SK-N-SH (cell line): ENCODE results near the gene FNDC3B. TPM values are rescaled to one million over a fixed set of nuclear protein-coding genes. Genes with fewer than 3 reads are reported as not detected.

Experiments
- CTCF ChIA-PET: fragments of 300-600, 350-600 bp; formaldehyde crosslinking; extraction: SDS; loops from one replicate; lab custom pipeline; 2021; lab: Yijun Ruan, JAX
- POLR2A ChIA-PET: fragments of 350-600 bp; sonication (Branson Sonifier 250); formaldehyde crosslinking; extraction: SDS; loops from one replicate; lab custom pipeline; 2020; ENCODE audit warnings: antibody characterized with exemption, inconsistent platforms; lab: Yijun Ruan, JAX
- DNase-seq: peaks from one replicate; pipeline ENCODE4 v3.0.0; 2012
- H2AFZ ChIP-seq: fragments of 200-600 bp; sonication (generic); 2 replicates; pipeline ENCODE4 v1.8.1; 2016; ENCODE audit warnings: antibody characterized with exemption, mild to moderate bottlenecking, low read depth
- H3F3A ChIP-seq: fragments of 200-600 bp; sonication (generic); replicated peaks from 2 replicates; pipeline ENCODE3; 2016; ENCODE audit warnings: antibody characterized with exemption, mild to moderate bottlenecking; ENCODE audit not compliant: insufficient read depth
- H3K27ac ChIP-seq, 2 experiments: fragments of 200-500 bp in 1 of 2; fragments of 200-600 bp in 1 of 2; sonication (Bioruptor generic) in 1 of 2; sonication (generic), shearing (Covaris generic) in 1 of 2; 2 replicates each; pipeline versions ENCODE4 v1.5.1 to v1.6.1; 2014 to 2016; ENCODE audit warnings: low read depth in 2 of 2, inconsistent platforms in 1 of 2, low read length in 1 of 2, mild to moderate bottlenecking in 1 of 2, mixed read lengths in 1 of 2
- H3K27me3 ChIP-seq: fragments of 200-600 bp; sonication (generic), shearing (Covaris generic); 2 replicates; pipeline ENCODE4 v1.6.1; 2016; ENCODE audit warnings: mixed run types; ENCODE audit not compliant: insufficient read depth
- H3K36me3 ChIP-seq, 2 experiments: fragments of 200-500 bp in 1 of 2; fragments of 200-600 bp in 1 of 2; sonication (Bioruptor generic) in 1 of 2; sonication (generic) in 1 of 2; replicated peaks in 1 of 2; 2 replicates each; pipeline versions ENCODE3 to v1.5.1; 2014 to 2016; ENCODE audit warnings: low read length in 1 of 2, mild to moderate bottlenecking in 1 of 2; ENCODE audit not compliant: insufficient read depth in 2 of 2, control insufficient read depth in 1 of 2
- H3K4me1 ChIP-seq, 2 experiments: fragments of 200-500 bp in 1 of 2; fragments of 200-600 bp in 1 of 2; sonication (Bioruptor generic) in 1 of 2; sonication (generic), shearing (Covaris generic) in 1 of 2; 2 replicates each; pipeline versions ENCODE4 v1.5.1 to v1.6.1; 2014 to 2016; ENCODE audit warnings: low read depth in 1 of 2, low read length in 1 of 2, mixed run types in 1 of 2; ENCODE audit not compliant: insufficient read depth in 2 of 2, control insufficient read depth in 1 of 2
- H3K4me2 ChIP-seq: fragments of 200-600 bp; sonication (generic), shearing (Covaris generic); 2 replicates; pipeline ENCODE4 v1.6.1; 2017; ENCODE audit warnings: mixed run types
- H3K4me3 ChIP-seq, 2 experiments: fragments of 200-500 bp in 1 of 2; fragments of 200-600 bp in 1 of 2; sonication (Bioruptor generic) in 1 of 2; sonication (generic), shearing (Covaris generic) in 1 of 2; 2 replicates each; pipeline versions ENCODE4 v1.5.1 to v1.8.1; 2014 to 2016; ENCODE audit warnings: low read depth in 2 of 2, inconsistent platforms in 1 of 2, low read length in 1 of 2, mild to moderate bottlenecking in 1 of 2, mixed read lengths in 1 of 2, moderate library complexity in 1 of 2
- H3K79me2 ChIP-seq: fragments of 200-600 bp; sonication (generic); 2 replicates; pipeline ENCODE4 v1.8.1; 2017; ENCODE audit warnings: mild to moderate bottlenecking; ENCODE audit not compliant: insufficient read depth
- H3K9ac ChIP-seq: fragments of 200-600 bp; sonication (generic); 2 replicates; pipeline ENCODE4 v1.6.1; 2017; ENCODE audit warnings: mixed run types
- H3K9me2 ChIP-seq: fragments of 200-600 bp; sonication (generic); 2 replicates; pipeline ENCODE4 v1.6.1; 2017; ENCODE audit warnings: mixed run types
- H3K9me3 ChIP-seq: fragments of 200-600 bp; sonication (generic); 2 replicates; pipeline ENCODE4 v1.6.1; 2017; ENCODE audit warnings: mixed run types, mild to moderate bottlenecking, moderate library complexity
- H4K20me1 ChIP-seq: fragments of 200-600 bp; sonication (generic); 2 replicates; pipeline ENCODE4 v1.6.1; 2017; ENCODE audit warnings: mild to moderate bottlenecking, mixed run types; ENCODE audit not compliant: insufficient read depth
- CTCF ChIP-seq: fragments of 200-600 bp; sonication (generic); IDR thresholded peaks from 2 replicates; pipeline ENCODE4 v1.6.1; 2017; ENCODE audit warnings: antibody characterized with exemption, mild to moderate bottlenecking, moderate library complexity
- EP300 ChIP-seq, 2 experiments: IDR thresholded peaks; 2 replicates each; pipeline versions ENCODE4 v1.4.0 to v1.6.1; 2012; ENCODE audit warnings: borderline replicate concordance in 1 of 2, low read depth in 1 of 2, low read length in 1 of 2
- FOSL2 ChIP-seq: IDR thresholded peaks from 2 replicates; pipeline ENCODE4 v1.4.0; 2012; ENCODE audit warnings: low read depth, mild to moderate bottlenecking, moderate library complexity, borderline replicate concordance
- FOXJ3 ChIP-seq: sonication (generic); formaldehyde crosslinking; IDR thresholded peaks from 2 replicates; pipeline ENCODE4 v1.5.1; 2020; ENCODE audit warnings: mild to moderate bottlenecking, missing genetic modification reagents
- GATA2 ChIP-seq: sonication (generic); formaldehyde crosslinking; IDR thresholded peaks from 2 replicates; pipeline ENCODE4 v1.5.0; 2020; ENCODE audit warnings: mild to moderate bottlenecking, missing genetic modification reagents
- JUND ChIP-seq: IDR thresholded peaks from 2 replicates; pipeline ENCODE4 v1.4.0; 2012
- MAX ChIP-seq: IDR thresholded peaks from 2 replicates; pipeline ENCODE4 v1.4.0; 2012; ENCODE audit warnings: low read depth
- NFIC ChIP-seq: IDR thresholded peaks from 2 replicates; pipeline ENCODE4 v1.4.0; 2012; ENCODE audit warnings: borderline replicate concordance
- RCOR1 ChIP-seq: fragments of 150-350 bp; IDR thresholded peaks from 2 replicates; pipeline ENCODE4 v1.6.1; 2017; ENCODE audit warnings: antibody characterized with exemption, low read length
- REST ChIP-seq: IDR thresholded peaks from 2 replicates; pipeline ENCODE4 v1.6.1; 2012; ENCODE audit warnings: mild to moderate bottlenecking, low read depth, low read length, moderate library complexity
- SIN3A ChIP-seq: IDR thresholded peaks from 2 replicates; pipeline ENCODE4 v1.6.1; 2012; ENCODE audit warnings: low read depth, mild to moderate bottlenecking, low read length, moderate library complexity, borderline replicate concordance
- SMC3 ChIP-seq: IDR thresholded peaks from 2 replicates; pipeline ENCODE4 v1.6.1; 2012; ENCODE audit warnings: low read depth, low read length, improper control_type of control experiment
- TEAD4 ChIP-seq: IDR thresholded peaks from 2 replicates; pipeline ENCODE4 v1.4.0; 2012; ENCODE audit warnings: mild to moderate bottlenecking, borderline replicate concordance; ENCODE audit not compliant: insufficient read depth
- polyA plus RNA-seq, 3 experiments: library from polyadenylated mRNA; depleted of rRNA; stranded (reverse); fragments of >200 nt; gene quantifications; 2 replicates each; pipeline ENCODE4 v1.2.3, GENCODE V29; 2012
- TF ChIP-seq, protein P1 (sequence below): fragments of 150-350 bp; IDR thresholded peaks from 2 replicates; pipeline ENCODE4 v1.6.1; 2016; ENCODE audit warnings: mild to moderate bottlenecking, low read depth, low read length

Gene FNDC3B
- polyA plus RNA-seq, 1 of the 3 experiments (the other 2 are of a cell fraction): 10.4 TPM

- peak; percentile 43; the same call in 1 of the 2 replicates for TF ChIP-seq FOSL2
- no peak for TF ChIP-seq CTCF
- no peak for TF ChIP-seq FOXJ3 (CRISPR knock-in tag)
- TF ChIP-seq RCOR1: no peak
- no peak for TF ChIP-seq SMC3
- TF ChIP-seq, protein P1, sequence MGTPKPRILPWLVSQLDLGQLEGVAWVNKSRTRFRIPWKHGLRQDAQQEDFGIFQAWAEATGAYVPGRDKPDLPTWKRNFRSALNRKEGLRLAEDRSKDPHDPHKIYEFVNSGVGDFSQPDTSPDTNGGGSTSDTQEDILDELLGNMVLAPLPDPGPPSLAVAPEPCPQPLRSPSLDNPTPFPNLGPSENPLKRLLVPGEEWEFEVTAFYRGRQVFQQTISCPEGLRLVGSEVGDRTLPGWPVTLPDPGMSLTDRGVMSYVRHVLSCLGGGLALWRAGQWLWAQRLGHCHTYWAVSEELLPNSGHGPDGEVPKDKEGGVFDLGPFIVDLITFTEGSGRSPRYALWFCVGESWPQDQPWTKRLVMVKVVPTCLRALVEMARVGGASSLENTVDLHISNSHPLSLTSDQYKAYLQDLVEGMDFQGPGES: no peak
- TF ChIP-seq EP300 (IDR thresholded peaks at IDR 0.05; ENCODE audit: borderline replicate concordance in 1 of 2, low read depth in 1 of 2, low read length in 1 of 2): peak in 1 of 2 experiments; percentile 16; a peak in 1 of 4 replicates
These were observed 44.5 kb upstream of the FNDC3B start (continued) for GRCh38 chr3:171994646-171995428.

- POLR2A ChIA-PET: no interaction called here
- no peaks in the 10 kb centered on the region for H3K27me3 ChIP-seq
- H3K4me2 ChIP-seq: no peak overlapping the region; the same call in 1 of the 2 replicates
- H3K4me1 ChIP-seq: no peaks in the 10 kb centered on the region; a peak in 1 of 4 replicates
- peaks cover 7% of the 10 kb centered on the region; the same call in 1 of the 2 replicates for H3K9me3 ChIP-seq
- TF ChIP-seq RCOR1 (no peak), SIN3A (no peak), GATA2 (CRISPR knock-in tag) (no peak), JUND (no peak), MAX (no peak), REST (no peak), TEAD4 (no peak), NFIC (no peak)
- peaks cover 12% of the 10 kb centered on the region for H3F3A ChIP-seq
- no peak for DNase-seq
- no peak overlapping the region for H3K9ac ChIP-seq
- no peak overlapping the region for H2AFZ ChIP-seq
- H3K36me3 ChIP-seq: no peaks in the 10 kb centered on the region
- no peaks in the 10 kb centered on the region for H4K20me1 ChIP-seq
- no peaks in the 10 kb centered on the region for H3K79me2 ChIP-seq
- CTCF ChIA-PET: no interaction called here
- H3K4me3 ChIP-seq: no peak overlapping the region
- no peaks in the 10 kb centered on the region for H3K9me2 ChIP-seq
- H3K27ac ChIP-seq: peak overlapping the region; percentile 22 to 30; a peak in 2 of 4 replicates
These were observed 43.9 kb upstream of the FNDC3B start for GRCh38 chr3:171995486-171995885.
